ENCODE data around the gene SPOCD1. TPM values are rescaled to one million over a fixed set of nuclear protein-coding genes. Genes with fewer than 3 reads are reported as not detected.
A peak's percentile ranks its signal among the peaks of the same experiment; 100 is the strongest.

SPOCD1 gene
- total and polyA plus RNA-seq, 2 donors from 2014 or later, result 0.22 to 0.98 TPM

DNA sequence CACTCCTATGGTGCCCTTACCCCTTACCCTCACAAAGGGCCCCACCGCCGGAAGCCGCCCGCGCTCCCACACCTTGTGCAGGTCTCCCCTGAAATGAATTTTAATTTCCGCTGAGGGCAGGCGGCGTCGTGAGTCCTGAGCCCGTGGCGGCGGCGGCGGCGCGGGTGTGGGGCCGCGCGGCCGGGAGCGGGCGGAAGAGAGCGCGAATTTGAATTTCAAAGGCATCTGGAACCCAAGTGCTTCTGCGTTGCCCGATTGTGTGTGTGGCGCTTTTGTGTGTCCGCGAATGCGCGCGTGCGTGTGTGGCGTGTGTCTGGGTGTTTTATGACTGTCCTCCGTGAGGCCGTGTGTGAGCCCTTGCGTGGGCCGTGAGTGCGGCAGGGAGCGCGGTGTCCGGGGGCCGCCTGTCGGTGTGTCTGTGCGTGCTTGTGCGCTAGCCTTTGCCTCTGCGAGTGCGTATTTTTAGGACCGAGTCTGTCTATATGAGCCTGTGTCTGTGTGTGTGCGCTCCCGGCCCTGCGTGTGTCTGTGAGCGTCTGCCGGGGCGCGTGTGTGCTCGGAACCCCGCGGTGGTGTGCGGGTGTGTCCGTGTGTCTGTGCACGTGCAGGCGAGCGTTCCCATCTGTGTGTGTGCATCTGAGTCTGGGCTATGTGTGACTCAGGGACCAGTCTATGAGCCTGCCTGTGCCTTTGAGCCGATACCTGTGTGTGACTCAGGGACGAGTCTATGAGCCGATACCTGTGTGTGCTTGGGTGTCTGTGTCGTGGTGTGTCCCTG lies 43.7 kb downstream of the SPOCD1 start:
- Histone ChIP-seq H3K9ac (ENCODE audit: low read length in 3 of 3) (no peak overlapping the region), H3K9me3 (ENCODE audit: control insufficient read depth in 2 of 3, insufficient read depth in 1 of 3, low read length in 3 of 3) (no peaks in the 10 kb centered on the region), H3K27me3 (ENCODE audit: control insufficient read depth, insufficient read depth, low read length) (peaks cover 21% of the 10 kb centered on the region), H3K27ac (ENCODE audit: low read depth in 2 of 2, low read length in 2 of 2) (no peak overlapping the region), H3K36me3 (ENCODE audit: control insufficient read depth in 2 of 3, insufficient read depth in 3 of 3, low read length in 3 of 3) (no peaks in the 10 kb centered on the region), H3K4me1 (ENCODE audit: control insufficient read depth in 2 of 3, insufficient read depth in 2 of 3, low read depth in 1 of 3, low read length in 3 of 3) (peaks cover 0 to 7% (median 0%) of the 10 kb centered on the region in 3 donors), H3K4me3 (ENCODE audit: low read length in 3 of 3) (peak overlapping the region in 2 of 3 donors; percentile 15 to 18)
- intact Hi-C loops (cut with DNase I), result no loop called here
- FAIRE-seq (no peak), DNase-seq (peak in 2 of 5 donors; percentile 44 to 49)
- TF ChIP-seq, protein P1, sequence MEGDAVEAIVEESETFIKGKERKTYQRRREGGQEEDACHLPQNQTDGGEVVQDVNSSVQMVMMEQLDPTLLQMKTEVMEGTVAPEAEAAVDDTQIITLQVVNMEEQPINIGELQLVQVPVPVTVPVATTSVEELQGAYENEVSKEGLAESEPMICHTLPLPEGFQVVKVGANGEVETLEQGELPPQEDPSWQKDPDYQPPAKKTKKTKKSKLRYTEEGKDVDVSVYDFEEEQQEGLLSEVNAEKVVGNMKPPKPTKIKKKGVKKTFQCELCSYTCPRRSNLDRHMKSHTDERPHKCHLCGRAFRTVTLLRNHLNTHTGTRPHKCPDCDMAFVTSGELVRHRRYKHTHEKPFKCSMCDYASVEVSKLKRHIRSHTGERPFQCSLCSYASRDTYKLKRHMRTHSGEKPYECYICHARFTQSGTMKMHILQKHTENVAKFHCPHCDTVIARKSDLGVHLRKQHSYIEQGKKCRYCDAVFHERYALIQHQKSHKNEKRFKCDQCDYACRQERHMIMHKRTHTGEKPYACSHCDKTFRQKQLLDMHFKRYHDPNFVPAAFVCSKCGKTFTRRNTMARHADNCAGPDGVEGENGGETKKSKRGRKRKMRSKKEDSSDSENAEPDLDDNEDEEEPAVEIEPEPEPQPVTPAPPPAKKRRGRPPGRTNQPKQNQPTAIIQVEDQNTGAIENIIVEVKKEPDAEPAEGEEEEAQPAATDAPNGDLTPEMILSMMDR (IDR thresholded peaks at IDR 0.05; ENCODE audit: borderline replicate concordance, extremely low read depth, insufficient read depth), result peak; percentile 1

DNA sequence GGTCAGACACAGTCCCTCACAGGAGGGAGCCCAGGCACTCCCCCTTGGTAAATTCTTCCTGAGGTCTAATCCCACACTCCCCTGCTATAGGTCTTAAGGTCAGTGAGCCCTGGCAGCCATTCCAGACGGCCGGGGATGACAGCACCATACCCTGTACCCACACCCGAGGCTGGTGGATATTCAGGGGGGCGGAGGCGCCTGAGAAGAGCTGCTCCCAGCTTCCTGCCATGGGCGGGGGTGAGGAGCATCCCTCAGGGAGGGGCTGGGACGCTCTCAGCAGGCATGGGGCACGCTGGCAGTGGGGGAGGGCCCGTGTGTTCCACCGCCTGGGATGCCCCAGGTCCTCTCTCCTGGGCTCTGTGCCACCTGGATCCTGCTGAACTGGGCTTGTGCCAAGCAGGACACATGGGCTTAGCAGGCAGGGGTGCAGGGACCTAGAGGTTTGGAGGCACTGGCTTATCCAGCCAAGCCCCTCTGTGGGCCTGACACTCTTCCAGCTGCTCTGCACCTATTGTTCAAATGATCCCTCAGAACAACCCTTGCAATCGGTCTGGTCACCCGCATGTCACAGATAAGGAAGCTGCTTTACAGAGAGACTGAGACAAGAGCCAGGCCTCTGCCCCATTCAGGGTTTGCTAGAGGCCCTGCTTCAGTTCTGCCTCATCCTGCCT lies 46.0 kb downstream of the SPOCD1 start:
- Histone ChIP-seq H3K4me3 (ENCODE audit: low read length in 3 of 3) (no peak overlapping the region), H3K9me3 (ENCODE audit: control insufficient read depth in 2 of 3, insufficient read depth in 1 of 3, low read length in 3 of 3) (no peaks in the 10 kb centered on the region), H3K36me3 (ENCODE audit: control insufficient read depth in 2 of 3, insufficient read depth in 3 of 3, low read length in 3 of 3) (no peaks in the 10 kb centered on the region), H3K9ac (ENCODE audit: low read length in 3 of 3) (no peak overlapping the region), H3K4me1 (ENCODE audit: control insufficient read depth in 2 of 3, insufficient read depth in 2 of 3, low read depth in 1 of 3, low read length in 3 of 3) (peaks cover 0 to 8% (median 0%) of the 10 kb centered on the region in 3 donors), H3K27me3 (ENCODE audit: control insufficient read depth, insufficient read depth, low read length) (peaks cover 21% of the 10 kb centered on the region), H3K27ac (ENCODE audit: low read depth in 2 of 2, low read length in 2 of 2) (no peak overlapping the region)
- TF ChIP-seq, protein P1 (IDR thresholded peaks at IDR 0.05; ENCODE audit: borderline replicate concordance, extremely low read depth, insufficient read depth), result no peak
- intact Hi-C loops (cut with DNase I), result no loop called here
- DNase-seq (peak in 3 of 5 donors; percentile 52 to 67 (median 59)), FAIRE-seq (no peak)

DNA sequence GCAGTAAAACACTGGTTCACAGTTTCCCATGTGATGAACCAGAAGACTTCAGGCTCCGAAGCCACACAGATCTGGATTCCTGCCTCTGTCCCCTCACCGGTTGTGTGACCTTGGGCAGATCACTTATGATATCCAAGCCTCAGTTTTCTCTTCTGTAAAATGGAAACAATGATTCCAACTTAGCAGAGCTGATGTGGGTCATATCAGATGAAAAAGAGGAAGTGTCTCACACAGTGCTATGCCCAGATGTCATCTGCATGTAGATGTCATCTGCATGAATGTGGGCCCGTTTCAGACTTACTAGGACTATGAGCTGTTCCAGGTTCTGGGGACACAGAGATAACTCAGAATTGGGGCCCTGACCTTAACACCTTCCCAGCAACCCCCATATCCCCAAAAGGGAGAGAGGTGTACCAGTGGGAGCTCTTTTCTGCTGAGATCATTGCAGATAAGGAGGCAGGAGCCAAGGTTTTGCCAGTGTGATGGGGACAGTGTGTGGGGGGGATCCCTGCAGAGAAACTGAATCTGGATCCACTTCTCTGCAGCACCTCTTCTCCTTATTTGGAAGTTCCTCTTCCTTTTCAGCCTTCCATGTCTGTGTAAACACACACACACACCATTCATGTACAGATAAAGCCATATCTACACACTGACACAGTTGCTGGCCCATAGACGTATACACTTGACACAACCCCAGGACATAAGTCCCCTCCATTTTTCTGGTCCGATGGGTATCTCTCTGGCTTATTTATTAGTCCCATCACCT lies 46.7 kb downstream of the SPOCD1 start:
- DNase-seq (no peak), FAIRE-seq (no peak)
- Histone ChIP-seq H3K27me3 (ENCODE audit: control insufficient read depth, insufficient read depth, low read length) (peaks cover 18% of the 10 kb centered on the region), H3K9me3 (ENCODE audit: control insufficient read depth in 2 of 3, insufficient read depth in 1 of 3, low read length in 3 of 3) (no peaks in the 10 kb centered on the region), H3K36me3 (ENCODE audit: control insufficient read depth in 2 of 3, insufficient read depth in 3 of 3, low read length in 3 of 3) (no peaks in the 10 kb centered on the region), H3K4me1 (ENCODE audit: control insufficient read depth in 2 of 3, insufficient read depth in 2 of 3, low read depth in 1 of 3, low read length in 3 of 3) (peaks cover 0 to 12% (median 0%) of the 10 kb centered on the region in 3 donors), H3K9ac (ENCODE audit: low read length in 3 of 3) (no peak overlapping the region), H3K4me3 (ENCODE audit: low read length in 3 of 3) (no peak overlapping the region), H3K27ac (ENCODE audit: low read depth in 2 of 2, low read length in 2 of 2) (no peak overlapping the region)
- TF ChIP-seq, protein P1 (IDR thresholded peaks at IDR 0.05; ENCODE audit: borderline replicate concordance, extremely low read depth, insufficient read depth), result no peak
- intact Hi-C loops (cut with DNase I), result no loop called here

All from kidney (tissue), 14 donors.